Skin of body (tissue), 2 donors: Measurements from ENCODE around the gene SPATA12. TPM values are rescaled to one million over a fixed set of nuclear protein-coding genes. Genes with fewer than 3 reads are reported as not detected.
"Not testable (repeated sequence)": the region's sequence is repeated elsewhere in the genome, so short reads cannot be mapped to it uniquely, and the experiment has no call there.

Source experiments
- DNase-seq: peaks from one replicate; lab custom pipeline; 2025; lab: John Stamatoyannopoulos, UW
- total RNA-seq: library from RNA; depleted of rRNA; stranded (reverse); fragments of >200 nt; gene quantifications from one replicate; pipeline ENCODE4 v1.2.3, GENCODE V29; 2014

SPATA12 gene
- total RNA-seq, 1 donor from 2014 or later, result 0.10 TPM

DNA sequence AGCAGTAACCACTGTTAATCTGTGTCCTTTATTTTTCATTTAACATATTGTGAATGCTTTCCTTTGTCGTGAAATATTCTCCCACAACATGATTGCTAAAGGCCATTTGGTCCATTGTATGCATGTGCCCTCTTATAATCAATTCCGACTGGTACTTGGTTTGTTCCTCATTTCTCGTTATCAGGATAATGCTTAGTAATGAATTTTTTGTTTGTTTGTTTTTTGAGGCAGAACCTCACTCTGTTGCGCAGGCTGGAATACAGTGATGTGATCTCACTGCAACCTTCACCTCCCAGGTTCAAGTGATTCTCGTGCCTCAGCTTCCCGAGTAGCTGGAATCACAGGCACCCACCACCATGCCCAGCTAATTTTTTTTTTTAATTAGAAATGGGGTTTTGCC lies 22.0 kb downstream of the SPATA12 start:
- no peak for DNase-seq

DNA sequence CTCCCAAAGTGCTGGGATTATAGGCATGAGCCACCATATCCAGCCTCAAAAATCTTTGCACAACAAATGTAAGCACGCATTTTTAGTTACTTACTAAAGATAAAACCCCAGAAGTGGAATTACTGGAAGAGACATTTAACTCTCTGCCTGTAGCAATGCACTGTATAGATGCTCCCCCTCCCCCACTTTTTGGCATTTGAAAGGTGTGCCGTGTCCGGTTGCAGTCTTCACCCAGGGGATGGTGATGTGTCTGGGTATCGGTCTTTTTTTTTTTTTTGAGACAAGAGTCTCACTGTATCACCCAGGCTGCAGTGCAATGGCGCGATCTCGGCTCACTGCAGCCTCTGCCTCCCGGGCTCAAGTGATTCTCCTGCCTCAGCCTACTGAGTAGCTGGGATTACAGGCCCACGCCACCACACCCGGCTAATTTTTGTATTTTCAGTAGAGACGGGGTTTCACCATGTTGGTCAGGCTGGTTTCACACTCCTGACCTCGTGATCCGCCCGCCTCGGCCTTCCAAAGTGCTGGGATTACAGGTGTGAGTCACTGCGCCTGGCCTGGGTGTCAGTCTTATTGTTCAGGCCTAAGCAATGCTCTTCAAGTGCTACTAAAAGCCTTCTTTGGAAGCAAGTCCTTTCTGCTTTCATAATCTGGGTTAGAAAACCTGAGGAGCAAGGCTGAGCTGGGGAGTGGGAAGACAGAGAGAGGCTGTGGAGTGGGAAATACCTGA lies 23.0 kb downstream of the SPATA12 start:
- not testable (repeated sequence) for DNase-seq

DNA sequence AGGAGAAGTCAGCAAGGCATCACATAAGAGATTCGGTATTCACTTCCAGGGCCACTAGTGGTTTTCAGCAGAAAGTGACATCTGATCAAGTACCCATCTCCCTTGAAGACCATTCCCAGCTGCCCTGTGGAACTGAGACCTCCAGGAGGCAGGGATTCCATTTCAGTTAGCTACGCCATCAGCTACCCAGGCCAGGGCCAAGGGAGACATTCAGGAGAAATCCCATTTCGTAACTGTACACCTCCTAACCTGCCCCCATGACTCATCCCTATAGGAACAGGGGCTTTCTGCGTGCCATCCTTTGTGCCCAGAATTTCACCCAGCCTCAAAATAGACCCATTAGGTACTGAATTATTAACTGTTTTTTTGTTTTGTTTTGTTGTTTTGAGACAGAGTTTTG lies 24.7 kb downstream of the SPATA12 start:
- DNase-seq, result no peak

DNA sequence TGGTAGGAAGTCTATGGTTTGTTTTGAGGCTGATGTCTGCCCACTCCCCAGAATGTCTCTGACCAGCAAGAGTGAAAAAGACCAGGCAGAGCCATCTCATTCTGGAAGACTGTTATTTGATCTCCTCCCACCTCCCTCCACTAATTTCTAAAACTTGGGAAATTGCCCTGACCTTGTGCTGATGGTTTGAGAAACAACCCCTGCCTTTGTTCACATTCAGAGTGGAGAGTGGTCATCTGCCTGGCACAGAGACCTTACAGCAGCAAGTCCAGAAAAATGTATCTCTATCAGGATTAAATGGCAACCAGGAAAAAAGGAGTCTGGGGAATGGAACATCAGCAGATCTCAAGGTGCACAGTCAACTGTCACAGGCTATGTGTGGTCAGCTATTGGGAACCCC lies 25.7 kb downstream of the SPATA12 start:
- DNase-seq, result no peak

DNA sequence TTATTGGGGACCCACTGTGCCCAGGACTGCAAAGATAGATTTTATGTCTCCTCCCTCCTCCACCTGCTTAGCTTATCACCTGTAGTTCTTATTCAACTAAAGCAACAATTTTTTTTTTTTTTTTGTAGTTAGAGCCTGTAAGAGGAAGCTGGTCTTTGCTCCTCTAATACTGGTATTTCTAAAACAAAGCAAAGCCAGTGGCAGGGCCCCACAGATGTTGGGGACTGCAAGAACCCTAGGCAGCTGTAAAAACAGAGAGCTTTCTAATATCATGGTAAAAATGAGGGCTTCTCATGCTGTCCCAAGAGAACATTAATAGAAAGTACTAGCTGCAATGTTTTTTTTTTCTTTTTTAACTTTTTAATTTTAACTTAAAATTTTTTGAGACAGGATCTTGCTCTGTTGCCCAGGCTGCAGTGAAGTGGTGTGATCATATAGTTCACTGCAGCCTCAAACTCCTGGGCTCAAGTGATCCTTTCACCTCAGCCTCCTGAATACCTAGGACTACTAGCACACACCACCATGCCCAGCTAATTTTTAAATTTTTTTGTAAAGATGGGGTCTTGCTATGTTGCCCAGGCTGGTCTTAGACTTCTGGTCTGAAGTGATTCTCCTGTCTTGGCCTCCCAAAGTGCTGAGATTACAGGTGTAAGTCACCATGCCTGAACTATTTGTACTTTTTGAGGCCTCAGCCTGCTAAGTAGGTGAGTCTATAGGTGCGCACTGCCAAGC lies 27.1 kb downstream of the SPATA12 start:
- DNase-seq, result no peak

DNA sequence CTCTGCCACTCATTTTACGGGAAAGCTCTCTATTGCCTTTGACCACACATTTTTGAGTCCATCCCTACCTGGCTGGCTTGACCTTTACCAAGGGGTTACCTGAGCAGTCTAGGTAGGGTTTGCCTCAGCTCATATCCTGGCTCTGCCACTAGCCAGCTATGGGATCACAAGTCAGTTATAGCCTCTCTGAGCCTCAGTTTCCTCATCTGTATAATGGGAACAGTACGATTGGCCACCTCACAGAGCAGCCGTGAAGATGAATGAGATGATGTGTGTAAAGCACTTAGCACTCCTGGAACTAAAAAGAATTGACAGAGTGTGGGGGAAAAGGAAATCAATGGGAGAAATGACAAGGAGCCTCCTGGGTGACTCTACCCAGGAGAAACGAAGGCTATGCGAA lies 28.0 kb downstream of the SPATA12 start:
- no peak for DNase-seq

DNA sequence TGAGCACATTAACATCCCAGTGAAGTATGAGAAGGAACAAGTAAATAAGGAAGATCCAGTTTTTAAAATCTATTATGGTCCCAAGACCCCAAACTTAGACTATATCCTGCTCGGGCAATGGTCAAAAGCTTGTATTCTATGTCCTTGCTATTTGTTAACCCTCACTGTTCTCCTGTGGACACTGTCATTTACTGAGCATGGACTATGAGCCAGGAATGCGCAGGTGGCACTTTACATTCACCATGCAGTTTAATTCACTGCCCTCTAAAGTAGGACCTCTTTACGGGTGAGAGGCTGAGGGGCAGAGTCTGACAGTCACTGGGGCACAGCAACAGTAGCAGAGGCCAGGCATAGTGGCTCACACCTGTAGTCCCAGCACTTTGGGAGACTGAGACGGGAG lies 28.6 kb downstream of the SPATA12 start:
- no peak for DNase-seq

DNA sequence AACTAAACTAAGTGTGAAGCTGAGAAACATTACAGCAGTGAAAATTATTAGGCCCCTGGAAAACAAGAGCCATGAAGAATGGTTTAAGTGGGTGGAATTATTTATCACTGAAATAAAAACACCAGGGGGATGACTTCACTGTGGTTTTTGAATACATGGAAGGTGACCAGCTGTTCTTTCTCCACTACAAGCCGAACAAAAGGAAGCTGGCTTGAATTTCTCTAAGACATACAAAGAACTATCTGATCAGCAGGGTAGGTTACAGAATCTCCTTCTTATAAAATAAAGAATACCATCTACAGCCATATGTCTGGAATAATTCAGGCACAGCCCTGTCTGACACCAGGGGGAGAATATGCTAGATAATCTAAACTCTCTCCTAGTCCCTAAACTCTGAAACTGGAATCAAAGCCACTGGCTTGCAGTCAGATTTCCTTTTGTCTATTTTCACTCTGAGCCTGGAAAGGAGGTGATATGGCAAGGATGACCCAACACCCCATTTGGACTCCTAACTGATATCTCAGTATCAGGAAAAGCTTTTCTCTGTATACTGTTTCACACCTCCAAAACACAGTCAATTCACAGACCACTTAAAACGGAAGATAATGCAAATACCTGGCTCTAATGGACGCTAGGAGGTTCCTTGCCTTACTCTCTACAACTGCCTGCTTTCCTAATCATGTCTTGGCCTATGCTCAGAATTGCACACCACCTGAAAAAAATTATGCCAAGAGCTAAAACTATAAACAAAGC lies 31.2 kb downstream of the SPATA12 start:
- DNase-seq, result peak; percentile 72

DNA sequence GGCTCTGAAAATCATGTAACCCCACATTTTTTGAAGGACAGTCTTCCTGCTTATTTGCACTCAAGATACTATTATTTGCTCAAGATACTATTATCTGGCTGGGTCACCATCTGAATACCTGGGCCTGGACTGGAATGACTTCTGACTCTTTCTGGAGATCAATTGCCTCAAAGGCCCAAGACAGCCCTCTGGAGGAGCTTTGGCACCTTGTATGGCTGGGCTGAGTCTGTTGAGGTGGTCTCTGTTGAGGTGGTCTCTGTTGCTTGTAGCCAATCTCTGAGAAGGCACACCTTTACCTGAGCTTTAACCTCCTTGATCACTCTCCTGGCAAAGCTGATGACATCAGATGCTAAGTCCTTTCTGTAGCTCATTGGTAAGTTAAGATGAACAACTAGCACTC lies 33.0 kb downstream of the SPATA12 start:
- DNase-seq, result no peak

DNA sequence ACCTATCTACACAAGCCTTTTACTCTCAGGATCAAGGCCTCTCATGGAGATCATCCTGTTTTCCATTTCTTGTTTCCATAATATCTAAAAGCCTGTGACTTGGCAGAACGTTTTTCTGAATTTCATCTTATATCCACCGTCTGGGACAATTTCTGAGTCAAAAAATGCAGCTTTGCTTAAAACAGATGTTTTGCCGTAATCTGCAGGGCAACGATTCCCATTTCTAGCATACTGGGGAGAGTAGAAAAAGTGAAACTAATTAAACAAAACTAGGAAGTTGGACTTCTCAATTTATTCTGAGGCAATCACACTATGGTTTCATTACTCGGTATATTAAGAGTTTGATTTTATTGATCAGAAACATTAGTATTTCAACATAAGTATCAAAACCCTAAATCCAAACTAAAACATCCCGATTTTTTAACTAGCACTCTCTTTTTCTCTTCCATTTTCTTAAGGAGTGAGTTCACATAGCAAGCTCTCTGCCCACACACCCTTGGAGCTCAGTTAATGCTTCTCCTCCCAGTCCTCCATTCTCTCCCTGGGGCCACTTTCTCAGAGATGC lies 33.6 kb downstream of the SPATA12 start:
- peak; percentile 45 for DNase-seq

DNA sequence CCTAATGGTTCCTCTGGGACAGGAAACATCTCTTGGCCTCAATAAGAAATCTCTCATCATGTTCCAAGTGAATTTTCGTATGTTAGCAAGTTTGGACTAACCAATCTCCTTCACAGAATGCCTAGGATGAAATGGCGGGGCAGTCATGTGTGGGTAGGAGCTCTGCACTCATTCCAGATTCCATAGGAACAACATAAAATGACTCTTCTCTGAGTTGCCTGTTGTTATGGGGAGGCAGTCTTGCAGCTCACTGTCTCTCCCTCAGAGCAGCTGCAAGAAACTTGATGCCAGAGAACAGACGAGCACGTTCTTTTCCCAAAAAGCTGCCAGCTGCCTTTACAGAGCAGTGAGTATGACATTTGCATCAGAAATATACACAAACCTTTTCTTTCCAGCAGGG lies 34.1 kb downstream of the SPATA12 start:
- DNase-seq, result peak; percentile 98

DNA sequence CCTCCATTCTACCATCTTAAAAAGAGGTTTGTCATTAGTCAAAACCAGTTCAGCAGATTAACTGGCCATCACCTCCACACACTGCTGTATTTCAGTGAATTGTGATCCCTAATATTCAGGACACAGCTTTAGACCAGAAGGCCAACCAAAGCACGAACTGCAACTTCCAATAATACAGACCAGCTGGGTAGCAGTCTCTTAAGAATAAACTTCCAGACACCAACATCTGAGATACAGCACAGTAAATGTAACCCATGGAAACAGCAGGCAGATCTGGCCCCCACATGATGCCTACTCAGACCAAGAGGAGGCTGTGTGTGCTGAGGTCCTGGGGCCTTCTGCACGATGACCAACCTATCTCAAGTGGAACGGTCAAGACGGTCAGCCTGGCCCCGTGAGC lies 34.9 kb downstream of the SPATA12 start:
- DNase-seq, result peak; percentile 63

DNA sequence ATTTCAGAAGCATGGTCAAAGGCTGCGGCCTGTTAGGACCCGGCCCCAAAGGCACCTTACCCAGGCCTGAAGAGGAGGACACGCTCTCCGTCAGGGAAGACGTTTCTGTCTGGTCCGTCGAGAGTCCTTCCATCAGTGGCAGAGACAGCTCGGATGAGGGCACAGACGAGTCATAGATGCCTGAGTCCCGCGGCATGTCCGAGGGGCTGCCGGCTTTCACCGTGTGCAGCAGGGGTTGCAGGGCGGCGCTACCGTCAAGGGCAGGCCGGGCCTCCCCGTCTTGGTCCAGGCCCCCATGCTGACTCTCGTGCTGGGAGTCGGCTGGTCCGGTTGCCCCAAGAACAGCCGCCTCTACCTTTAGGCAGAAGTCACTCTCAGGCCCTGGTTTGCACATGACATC lies 37.1 kb downstream of the SPATA12 start:
- no peak for DNase-seq

DNA sequence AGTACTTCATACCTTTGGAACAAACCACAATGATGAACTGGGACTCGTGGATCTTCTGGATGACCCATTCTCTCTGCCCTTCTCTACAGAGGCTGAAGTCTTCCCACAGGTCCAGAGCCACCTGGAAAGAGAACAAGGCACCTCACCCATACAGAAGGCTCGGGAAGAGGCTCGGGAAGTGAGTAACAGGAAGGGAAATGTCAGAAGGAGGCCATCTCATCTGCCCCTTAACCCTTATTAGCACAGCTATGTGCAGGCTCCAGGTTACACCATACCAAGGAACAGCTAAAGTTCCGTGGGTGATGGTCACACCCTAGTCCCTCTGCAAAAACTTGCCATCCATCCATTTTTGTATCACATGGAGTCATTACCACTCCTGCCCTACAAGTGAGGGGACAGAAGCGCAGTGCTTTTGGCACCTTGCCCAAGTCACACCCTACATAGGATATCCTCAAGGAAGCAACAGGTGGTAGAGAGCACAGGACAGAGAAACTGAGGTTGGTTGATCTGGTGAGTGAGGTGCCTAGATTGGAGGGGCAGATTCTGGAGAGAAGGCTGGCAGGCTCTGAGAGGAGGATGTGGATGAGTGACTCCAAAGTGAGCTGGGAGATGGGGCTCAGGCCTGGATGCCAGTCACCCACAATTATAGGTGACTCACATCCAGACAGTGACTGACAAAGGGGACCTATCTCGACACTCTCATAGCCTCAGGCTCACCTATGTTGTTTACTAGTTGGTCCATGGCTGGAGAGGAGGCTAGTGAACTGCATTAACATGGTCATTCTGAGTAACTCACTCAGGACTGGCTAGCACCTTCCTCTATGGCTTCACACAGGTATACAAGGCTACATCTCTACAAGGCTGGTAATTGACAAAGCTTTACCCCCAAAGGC lies 38.2 kb downstream of the SPATA12 start:
- DNase-seq, result no peak

DNA sequence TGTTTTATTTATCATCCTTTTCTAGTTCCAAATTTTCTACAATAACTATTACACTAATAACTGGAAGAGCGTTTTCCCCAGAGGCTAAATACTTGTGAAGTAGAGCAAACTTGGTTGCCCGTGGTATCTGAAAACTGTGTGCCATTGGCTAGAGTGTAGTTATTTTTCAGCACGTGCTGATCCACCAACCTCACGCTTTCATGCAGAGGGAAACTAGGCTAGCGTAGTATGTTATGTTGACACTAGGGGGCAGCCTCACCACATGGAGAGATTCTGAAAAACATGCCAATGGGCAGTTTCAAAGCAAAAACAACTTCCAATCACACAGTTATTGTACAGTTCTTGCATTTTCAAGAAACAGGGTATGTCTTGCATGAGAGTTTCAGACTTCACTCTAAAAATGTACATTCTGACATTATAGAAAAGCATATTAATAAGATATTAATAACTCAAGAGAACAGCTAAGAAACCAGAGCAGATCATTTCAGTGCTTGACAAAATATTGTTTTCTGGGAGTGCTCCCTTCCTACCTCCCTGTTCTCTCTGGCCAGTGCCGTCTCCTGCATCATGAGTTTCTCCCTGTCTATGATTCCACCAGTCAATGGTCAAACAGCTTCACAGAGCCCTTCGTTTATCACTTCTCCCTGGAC lies 39.7 kb downstream of the SPATA12 start:
- DNase-seq, result peak; percentile 70

DNA sequence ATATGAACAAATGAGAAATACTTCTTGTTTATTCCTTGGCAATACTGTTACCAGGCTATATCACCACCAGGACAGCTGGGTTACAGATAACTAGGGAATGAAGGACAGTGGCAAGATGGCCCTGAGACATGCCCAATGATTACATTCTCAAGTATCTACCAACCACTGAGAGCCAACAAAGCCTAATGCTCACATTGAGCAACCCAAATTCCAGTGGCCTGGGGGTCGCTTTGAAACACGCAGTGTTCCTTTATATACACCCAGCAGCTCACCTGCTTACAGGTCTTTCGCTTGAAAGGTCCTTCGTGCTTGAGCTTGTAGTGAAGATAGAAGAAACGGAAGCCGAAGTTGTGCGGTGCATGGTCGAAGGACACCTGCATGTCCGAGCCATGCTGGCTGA lies 45.1 kb downstream of the SPATA12 start:
- DNase-seq, result no peak

DNA sequence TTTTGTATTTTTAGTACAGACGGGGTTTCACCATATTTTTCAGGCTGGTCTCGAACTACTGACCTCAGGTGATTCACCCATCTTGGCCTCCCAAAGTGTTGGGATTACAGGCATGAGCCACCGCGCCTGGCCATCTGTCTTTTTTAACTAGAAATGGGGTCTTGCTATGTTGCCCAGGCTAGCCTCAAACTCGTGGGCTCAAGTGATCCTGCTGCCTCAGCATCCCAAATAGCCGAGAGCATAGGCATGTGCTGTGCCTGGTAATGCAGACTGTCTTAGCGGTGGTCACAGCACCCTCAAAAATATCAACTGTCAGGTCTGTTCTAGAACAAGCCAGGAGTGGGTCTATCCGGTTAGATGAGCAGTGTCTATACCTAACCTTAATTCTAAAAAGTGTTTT lies 48.2 kb downstream of the SPATA12 start:
- no peak for DNase-seq

DNA sequence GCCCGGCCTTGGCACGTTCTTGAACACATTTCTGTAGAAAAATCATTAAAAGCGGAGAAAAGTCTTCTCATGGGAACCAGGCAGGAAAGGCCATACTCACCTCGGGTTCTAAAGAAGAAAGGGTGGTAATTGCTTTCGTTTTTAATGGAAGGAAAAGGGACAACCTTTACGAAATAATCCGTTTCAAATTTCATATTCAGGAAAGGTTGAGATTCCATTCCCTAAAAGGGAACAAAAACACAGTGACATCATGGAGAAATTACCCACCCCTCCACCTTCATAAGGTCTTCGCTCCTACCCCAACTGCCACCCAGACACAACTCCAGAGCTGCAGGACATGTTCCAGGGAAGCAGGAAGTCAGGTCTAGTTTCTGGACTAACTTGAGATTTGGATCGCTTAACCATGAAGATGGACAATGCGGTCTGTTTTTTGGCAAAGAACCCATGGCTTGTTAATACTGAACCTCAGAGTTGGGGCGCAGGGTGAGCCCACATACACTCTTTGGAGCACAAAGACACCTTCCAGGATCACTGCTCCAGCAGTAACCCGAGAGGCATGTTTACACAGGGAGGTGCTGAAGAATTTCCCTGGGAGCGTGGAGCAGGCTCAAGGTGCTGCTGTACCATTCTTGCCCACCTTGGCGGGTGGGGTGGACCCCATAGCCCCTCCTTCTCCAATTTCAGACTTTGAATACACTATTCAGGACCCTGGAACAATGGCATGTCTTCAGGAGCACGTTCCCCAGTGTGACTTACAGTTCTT lies 49.2 kb downstream of the SPATA12 start:
- no peak for DNase-seq

DNA sequence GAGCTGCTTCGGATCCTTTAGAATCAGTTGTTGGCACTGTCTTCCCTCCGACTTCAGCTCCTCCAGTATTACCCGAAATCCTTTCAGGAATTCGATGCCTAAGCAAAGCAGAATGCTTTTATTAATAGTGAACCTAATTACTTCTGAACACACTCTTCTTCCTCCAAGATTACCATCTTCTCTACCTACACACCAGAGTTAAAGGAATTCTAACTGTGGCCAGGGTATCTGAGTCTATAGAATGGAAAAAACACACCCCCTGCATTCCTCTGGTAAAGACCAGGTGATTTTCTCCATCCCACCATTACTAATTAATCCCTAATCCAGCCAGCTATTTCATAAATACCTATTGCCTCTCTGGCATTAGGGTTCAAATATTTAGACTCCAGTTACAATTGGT lies 49.8 kb downstream of the SPATA12 start:
- DNase-seq, result no peak

DNA sequence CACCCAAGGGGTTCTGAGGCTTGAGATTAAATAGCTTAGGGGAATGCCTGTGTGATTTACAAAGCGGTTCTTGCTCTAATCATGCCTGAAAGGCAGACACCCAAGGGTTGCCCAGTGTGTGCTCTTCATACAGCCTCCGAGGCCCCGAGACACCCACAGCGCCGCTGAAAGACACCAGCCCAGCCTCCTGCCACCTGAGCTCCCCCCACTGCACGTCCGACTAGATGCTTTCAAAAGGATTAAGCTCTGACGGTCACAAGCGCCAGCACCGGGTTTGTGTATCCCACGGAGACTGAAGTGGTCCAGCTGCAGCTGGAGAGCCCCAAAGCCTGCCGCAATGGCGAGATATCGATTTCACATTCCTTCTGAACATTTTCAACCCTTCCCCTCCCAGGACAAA lies 50.3 kb downstream of the SPATA12 start:
- no peak for DNase-seq
